MM.1S (cell line): Measurements from ENCODE around the gene CLIC4.

Experiments used
- CTCF ChIP-seq: fragments of 300-600 bp; sonication (generic); IDR thresholded peaks from 2 replicates; pipeline ENCODE4 v1.5.1; 2016; ENCODE audit warnings: antibody characterized with exemption, low read length, mixed read lengths
- EZH2 ChIP-seq: fragments of 300-600 bp; sonication (generic); optimal IDR thresholded peaks from 2 replicates; pipeline ENCODE3; 2017; ENCODE audit warnings: low read depth, mild to moderate bottlenecking, antibody characterized with exemption, low read length, mixed read lengths
- EZH2phosphoT487 ChIP-seq: fragments of 300-600 bp; sonication (generic); IDR thresholded peaks from 2 replicates; pipeline ENCODE4 v1.6.1; 2018; ENCODE audit warnings: antibody characterized with exemption, low read length

GRCh38 chr1:24874056-24874455 is 128.8 kb downstream of the CLIC4 start:
- TF ChIP-seq EZH2phosphoT487 (no peak), EZH2 (no peak), CTCF (no peak)
